AG09319 (cell line): ENCODE results near the gene OR52B6.
"Not testable (repeated sequence)": the region's sequence is repeated elsewhere in the genome, so short reads cannot be mapped to it uniquely, and the experiment has no call there.

ENCODE experiments used
- DNase-seq: peaks from one replicate; pipeline ENCODE4 v3.0.0-alpha.2; 2010; ENCODE audit warnings: low read depth; ENCODE audit errors: extremely low read depth
- TF ChIP-seq, protein P1 (sequence below): IDR thresholded peaks from 2 replicates; pipeline ENCODE4 v1.5.1; 2011; ENCODE audit warnings: low read depth, mild to moderate bottlenecking, inconsistent platforms, low read length, moderate library complexity

OR52B6 gene

DNA sequence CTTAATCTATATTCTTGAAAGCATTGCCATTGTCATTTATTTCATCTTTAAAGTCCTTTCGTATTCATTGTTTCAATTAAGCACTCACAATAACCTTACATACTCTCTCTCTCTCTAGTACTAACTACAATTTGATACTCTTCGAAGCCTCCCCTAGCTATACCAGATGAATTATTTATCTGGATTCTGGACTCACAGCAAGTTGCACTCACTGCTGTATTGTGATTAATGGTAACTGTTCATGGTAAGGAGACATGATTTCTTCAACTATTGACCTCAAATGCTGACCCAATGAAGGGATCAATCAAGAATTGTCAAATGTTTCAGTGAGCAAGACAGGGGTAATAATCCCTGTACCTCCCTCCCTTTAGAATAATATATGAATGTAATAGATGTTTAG lies 6.0 kb upstream of the OR52B6 start:
- no peak for DNase-seq
- TF ChIP-seq, protein P1, sequence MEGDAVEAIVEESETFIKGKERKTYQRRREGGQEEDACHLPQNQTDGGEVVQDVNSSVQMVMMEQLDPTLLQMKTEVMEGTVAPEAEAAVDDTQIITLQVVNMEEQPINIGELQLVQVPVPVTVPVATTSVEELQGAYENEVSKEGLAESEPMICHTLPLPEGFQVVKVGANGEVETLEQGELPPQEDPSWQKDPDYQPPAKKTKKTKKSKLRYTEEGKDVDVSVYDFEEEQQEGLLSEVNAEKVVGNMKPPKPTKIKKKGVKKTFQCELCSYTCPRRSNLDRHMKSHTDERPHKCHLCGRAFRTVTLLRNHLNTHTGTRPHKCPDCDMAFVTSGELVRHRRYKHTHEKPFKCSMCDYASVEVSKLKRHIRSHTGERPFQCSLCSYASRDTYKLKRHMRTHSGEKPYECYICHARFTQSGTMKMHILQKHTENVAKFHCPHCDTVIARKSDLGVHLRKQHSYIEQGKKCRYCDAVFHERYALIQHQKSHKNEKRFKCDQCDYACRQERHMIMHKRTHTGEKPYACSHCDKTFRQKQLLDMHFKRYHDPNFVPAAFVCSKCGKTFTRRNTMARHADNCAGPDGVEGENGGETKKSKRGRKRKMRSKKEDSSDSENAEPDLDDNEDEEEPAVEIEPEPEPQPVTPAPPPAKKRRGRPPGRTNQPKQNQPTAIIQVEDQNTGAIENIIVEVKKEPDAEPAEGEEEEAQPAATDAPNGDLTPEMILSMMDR: no peak

DNA sequence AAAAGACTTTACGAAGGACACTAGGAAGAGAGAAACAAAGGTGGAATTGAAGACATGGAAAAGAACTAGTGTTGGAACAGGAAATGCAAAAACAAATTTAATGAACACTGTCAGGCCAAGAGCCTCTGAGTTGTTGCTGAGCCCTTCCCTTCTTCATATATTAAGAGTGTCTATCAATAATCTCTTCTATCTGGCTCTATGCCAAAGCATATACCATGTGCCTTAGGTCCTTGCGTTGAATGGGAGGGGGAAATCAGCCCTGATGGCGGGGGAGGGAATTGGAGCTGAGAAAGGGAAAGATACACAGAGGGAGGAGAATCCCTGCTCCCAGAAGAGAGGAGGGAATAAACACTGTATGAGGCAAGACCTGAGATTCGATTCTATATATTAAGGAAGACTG lies 5.5 kb upstream of the OR52B6 start:
- TF ChIP-seq, protein P1: no peak
- DNase-seq: no peak

DNA sequence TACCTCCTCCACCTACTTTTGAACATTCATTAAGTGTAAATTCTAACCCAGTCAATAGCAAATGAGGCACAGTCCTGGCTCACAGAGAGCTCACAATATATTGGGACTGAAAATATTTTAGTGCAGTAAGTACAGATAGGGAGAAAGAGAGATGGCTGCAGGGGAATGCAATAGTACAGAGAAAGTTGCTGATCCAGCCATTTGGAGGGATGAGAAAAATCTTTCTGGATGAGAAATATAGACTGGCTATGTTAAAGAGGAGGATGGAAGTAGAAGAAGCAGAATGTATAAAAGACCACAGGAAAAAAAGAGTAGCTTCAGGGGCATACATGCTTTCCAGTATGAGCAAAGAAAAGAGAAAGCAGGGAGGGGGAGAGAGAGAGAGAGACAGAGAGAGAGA lies 3.6 kb upstream of the OR52B6 start:
- DNase-seq: no peak
- TF ChIP-seq, protein P1: no peak

DNA sequence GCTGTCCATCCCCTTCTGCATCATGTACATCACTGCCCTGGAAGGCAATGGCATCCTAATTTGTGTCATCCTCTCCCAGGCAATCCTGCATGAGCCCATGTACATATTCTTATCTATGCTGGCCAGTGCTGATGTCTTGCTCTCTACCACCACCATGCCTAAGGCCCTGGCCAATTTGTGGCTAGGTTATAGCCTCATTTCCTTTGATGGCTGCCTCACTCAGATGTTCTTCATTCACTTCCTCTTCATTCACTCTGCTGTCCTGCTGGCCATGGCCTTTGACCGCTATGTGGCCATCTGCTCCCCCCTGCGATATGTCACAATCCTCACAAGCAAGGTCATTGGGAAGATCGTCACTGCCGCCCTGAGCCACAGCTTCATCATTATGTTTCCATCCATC lies 337 bp downstream of the OR52B6 start:
- TF ChIP-seq, protein P1: no peak
- no peak for DNase-seq

DNA sequence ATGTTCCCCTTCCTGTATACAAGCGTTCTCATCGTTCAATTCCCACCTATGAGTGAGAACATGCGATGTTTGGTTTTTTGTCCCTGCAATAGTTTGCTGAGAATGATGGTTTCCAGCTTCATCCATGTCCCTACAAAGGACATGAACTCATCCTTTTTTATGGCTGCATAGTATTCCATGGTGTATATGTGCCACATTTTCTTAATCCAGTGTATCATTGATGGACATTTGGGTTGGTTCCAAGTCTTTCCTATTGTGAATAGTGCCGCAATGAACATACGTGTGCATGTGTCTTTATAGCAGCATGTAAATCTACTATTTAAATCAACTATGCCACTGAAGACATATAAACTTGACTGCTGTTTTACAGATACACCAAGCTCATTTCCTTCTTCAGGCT lies 3.8 kb downstream of the OR52B6 start:
- DNase-seq: not testable (repeated sequence)

DNA sequence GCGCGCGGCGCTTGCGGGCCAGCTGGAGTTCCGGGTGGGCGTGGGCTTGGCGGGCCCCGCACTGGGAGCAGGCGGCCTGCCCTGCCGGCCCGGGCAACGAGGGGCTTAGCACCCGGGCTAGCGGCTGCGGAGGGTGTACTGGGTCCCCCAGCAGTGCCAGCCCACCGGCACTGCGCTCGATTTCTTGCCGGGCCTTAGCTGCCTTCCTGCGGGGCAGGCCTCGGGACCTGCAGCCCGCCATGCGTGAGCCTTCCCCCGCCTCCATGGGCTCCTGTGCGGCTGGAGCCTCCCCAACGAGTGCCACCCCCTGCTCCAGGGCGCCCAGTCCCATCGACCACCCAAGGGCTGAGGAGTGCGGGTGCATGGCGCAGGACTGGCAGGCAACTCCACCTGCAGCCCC lies 9.2 kb downstream of the OR52B6 start:
- not testable (repeated sequence) for DNase-seq

DNA sequence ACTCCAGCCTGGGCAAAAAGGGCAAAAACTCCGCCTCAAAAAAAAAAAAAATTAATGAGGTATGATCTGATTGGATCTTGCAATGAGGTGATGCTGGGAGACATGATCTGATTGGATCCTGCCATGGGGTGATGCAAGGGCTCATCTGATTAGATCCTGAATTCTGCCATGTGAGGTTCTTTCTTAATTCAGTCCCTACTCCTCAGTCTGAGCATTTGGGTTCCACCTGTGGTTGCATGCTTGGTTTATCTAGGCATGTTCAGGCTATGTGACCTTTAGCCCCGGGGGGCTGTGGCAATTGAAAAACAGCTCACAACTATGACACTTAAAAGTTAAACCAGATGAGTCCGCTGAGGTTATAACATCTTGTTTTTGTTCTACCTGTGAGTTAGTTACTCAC lies 10.9 kb downstream of the OR52B6 start:
- no peak for DNase-seq

DNA sequence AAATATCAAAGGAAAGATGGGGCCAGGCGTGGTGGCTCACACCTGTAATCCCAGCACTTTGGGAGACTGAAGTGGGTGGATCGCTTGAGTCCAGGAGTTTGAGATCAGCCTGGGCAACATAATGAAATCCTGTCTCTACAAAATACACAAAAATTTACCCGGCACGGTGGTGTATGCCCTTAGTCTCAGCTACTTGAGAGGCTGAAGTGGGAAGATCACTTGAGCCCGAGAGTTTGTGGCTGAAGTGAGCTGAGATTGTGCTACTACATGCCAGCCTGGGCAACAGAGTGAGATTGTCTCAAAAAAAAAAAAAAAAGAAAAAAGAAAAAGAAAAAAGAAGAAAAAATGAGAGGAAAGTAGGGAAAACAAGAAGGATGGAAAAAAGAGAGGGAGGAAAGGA lies 11.9 kb downstream of the OR52B6 start:
- DNase-seq: no peak
- TF ChIP-seq, protein P1: no peak

More for the DNA sequence above, 10.9 kb downstream of the OR52B6 start:
- TF ChIP-seq, protein P1: no peak

DNA sequence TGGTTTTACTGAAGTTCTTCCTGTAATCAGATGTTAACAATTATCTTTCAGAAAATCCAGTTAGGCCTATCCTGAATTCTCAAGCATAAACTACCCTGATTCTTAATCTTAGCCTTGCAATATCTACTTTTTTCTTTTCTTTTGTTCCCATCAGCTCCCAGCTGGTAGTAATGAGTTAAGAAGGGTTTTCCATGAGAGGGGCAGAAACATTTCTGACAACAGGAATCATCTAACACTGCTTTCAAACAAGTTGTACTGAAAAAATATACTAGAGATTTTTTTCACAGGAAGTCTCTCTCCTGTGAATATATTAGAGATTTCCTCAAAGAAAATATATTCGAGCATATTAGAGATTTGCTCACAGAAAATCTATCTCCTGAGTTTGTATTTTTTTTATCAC lies 12.5 kb downstream of the OR52B6 start:
- TF ChIP-seq, protein P1: no peak
- DNase-seq: no peak
